Endodermal cell (in vitro differentiated cells): Measurements from ENCODE around the gene PHGDH. TPM values are rescaled to one million over a fixed set of nuclear protein-coding genes. Genes with fewer than 3 reads are reported as not detected.

Experiments used
- DNase-seq: peaks from one replicate; pipeline ENCODE4 v3.0.0-alpha.2; 2017
- H3K27ac ChIP-seq: 2 replicates; pipeline ENCODE4 v1.5.1; 2013; ENCODE audit warnings: mild to moderate bottlenecking, low read depth, low read length, moderate library complexity
- H3K27me3 ChIP-seq: 2 replicates; pipeline ENCODE4 v1.6.1; 2013; ENCODE audit warnings: mild to moderate bottlenecking, low read length, moderate library complexity; ENCODE audit not compliant: insufficient read depth, control insufficient read depth, poor library complexity, severe bottlenecking
- H3K36me3 ChIP-seq: 2 replicates; pipeline ENCODE4 v1.7.0; 2013; ENCODE audit warnings: mild to moderate bottlenecking, low read length, moderate library complexity; ENCODE audit not compliant: control insufficient read depth, insufficient read depth
- H3K4me1 ChIP-seq: one replicate; pipeline ENCODE4 v1.7.0; 2013; ENCODE audit warnings: low read length; ENCODE audit not compliant: control insufficient read depth, insufficient read depth
- H3K4me3 ChIP-seq: 2 replicates; pipeline ENCODE4 v1.5.1; 2013; ENCODE audit warnings: mild to moderate bottlenecking, low read length, moderate library complexity
- H3K9ac ChIP-seq: 2 replicates; pipeline ENCODE4 v1.6.1; 2013; ENCODE audit warnings: mild to moderate bottlenecking, low read length, moderate library complexity; ENCODE audit not compliant: poor library complexity, severe bottlenecking; ENCODE audit errors: extremely low read depth
- H3K9me3 ChIP-seq: 2 replicates; pipeline ENCODE4 v1.6.1; 2013; ENCODE audit warnings: mild to moderate bottlenecking, low read length, moderate library complexity; ENCODE audit not compliant: control insufficient read depth
- H3K27ac Mint-ChIP-seq: 2 replicates; pipeline ENCODE4 v1.8.0; 2020; ENCODE audit warnings: mixed read lengths
- H3K27me3 Mint-ChIP-seq: 2 replicates; pipeline ENCODE4 v1.8.0; 2021; ENCODE audit warnings: mild to moderate bottlenecking, mixed read lengths; ENCODE audit not compliant: insufficient read depth
- H3K36me3 Mint-ChIP-seq: 2 replicates; pipeline ENCODE4 v1.8.0; 2020; ENCODE audit warnings: low read depth, mixed read lengths
- H3K4me1 Mint-ChIP-seq: 2 replicates; pipeline ENCODE4 v1.8.0; 2020; ENCODE audit warnings: mixed read lengths
- H3K4me3 Mint-ChIP-seq: 2 replicates; pipeline ENCODE4 v1.8.0; 2020; ENCODE audit warnings: mild to moderate bottlenecking, moderate library complexity, mixed read lengths
- H3K9me3 Mint-ChIP-seq: 2 replicates; pipeline ENCODE4 v1.8.0; 2020; ENCODE audit warnings: mild to moderate bottlenecking, mixed read lengths
- WGBS, 2 experiments: methylation state at CpG; one replicate each; pipeline versions ENCODE4 v1.1.5 to v1.1.7; 2013; ENCODE audit warnings: missing lambda C conversion rate in 2 of 2, mixed read lengths in 1 of 2; ENCODE audit not compliant: insufficient coverage in 1 of 2, insufficient read length in 1 of 2; 5-methylcytosine and 5-hydroxymethylcytosine counted together
- total RNA-seq, 2 donors: library from RNA; stranded (reverse); fragmentation: NEBNext Ultra II Directional in 1 of 2; extraction: Animal tissue kit (Norgen Biotek cat#: 25700) in 1 of 2; gene quantifications; 2 replicates in 1 of 2; 3 replicates in 1 of 2; pipeline ENCODE4 v1.2.1, GENCODE V29; 2021
- TF ChIP-seq, protein P1 (sequence below): fragments of 200-600 bp; sonication (generic); conservative IDR thresholded peaks from 2 replicates; pipeline ENCODE4 v1.5.0; 2021; ENCODE audit warnings: antibody characterized with exemption, mild to moderate bottlenecking

Gene PHGDH
- total RNA-seq, 2 donors from 2014 or later = 156 to 176 TPM

DNA sequence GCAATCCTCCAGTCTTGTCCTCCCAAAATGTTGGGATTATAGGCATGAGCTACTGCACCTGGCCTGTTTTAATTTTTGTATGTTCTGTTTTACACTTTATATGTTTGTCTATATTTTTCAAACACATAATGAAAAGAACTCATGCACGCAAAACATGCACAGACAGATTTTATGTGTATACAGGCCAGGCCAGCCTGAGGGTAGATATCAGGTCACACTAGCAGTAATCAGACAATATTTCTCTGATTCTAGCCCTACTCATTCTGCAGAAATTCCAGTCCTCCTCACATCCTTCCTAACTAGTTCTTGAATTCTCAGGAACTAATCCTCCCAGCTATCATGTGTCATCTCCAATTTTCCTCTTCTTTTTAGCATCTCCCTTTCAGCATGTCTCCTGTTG is 27.8 kb upstream of the PHGDH start:
- H3K9me3 Mint-ChIP-seq = no peaks in the 10 kb centered on the region
- no peak overlapping the region for H3K27ac Mint-ChIP-seq
- H3K27me3 Mint-ChIP-seq = no peaks in the 10 kb centered on the region
- no peaks in the 10 kb centered on the region for H3K4me1 ChIP-seq
- no peak overlapping the region for H3K9ac ChIP-seq
- no peak overlapping the region for H3K27ac ChIP-seq
- TF ChIP-seq, protein P1, sequence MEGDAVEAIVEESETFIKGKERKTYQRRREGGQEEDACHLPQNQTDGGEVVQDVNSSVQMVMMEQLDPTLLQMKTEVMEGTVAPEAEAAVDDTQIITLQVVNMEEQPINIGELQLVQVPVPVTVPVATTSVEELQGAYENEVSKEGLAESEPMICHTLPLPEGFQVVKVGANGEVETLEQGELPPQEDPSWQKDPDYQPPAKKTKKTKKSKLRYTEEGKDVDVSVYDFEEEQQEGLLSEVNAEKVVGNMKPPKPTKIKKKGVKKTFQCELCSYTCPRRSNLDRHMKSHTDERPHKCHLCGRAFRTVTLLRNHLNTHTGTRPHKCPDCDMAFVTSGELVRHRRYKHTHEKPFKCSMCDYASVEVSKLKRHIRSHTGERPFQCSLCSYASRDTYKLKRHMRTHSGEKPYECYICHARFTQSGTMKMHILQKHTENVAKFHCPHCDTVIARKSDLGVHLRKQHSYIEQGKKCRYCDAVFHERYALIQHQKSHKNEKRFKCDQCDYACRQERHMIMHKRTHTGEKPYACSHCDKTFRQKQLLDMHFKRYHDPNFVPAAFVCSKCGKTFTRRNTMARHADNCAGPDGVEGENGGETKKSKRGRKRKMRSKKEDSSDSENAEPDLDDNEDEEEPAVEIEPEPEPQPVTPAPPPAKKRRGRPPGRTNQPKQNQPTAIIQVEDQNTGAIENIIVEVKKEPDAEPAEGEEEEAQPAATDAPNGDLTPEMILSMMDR = no peak
- no peaks in the 10 kb centered on the region for H3K9me3 ChIP-seq
- 93% methylated on average over 1 of the region's 1 CpG; no CpG with 5 or more reads in 1 of the 2 experiments for WGBS, 2 experiments
- H3K4me3 Mint-ChIP-seq = no peak overlapping the region
- no peak overlapping the region for H3K4me3 ChIP-seq
- peaks cover 30% of the 10 kb centered on the region for H3K4me1 Mint-ChIP-seq
- no peaks in the 10 kb centered on the region for H3K36me3 Mint-ChIP-seq
- DNase-seq = no peak
- H3K36me3 ChIP-seq = no peaks in the 10 kb centered on the region
- H3K27me3 ChIP-seq = no peaks in the 10 kb centered on the region

DNA sequence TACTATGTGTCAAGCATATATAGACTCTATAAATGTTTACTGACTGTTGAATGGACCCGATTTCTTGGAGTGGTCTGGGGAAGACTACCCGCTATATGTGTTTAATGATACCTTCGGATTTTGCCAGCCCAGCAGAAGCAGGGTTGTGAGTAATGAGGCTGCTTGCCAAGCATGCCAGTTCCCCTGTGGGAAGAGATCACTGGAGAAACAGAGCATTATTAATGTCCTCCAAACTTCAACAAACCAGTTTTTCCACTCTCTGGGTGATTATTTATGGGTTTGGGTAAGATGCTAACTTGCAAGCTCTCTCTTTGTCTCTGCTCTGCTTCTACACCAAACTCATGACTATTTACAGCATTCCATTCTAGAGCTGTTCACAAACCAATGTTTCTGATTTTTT is 25.1 kb upstream of the PHGDH start:
- WGBS, 2 experiments = 95% methylated on average over 3 of the region's 3 CpGs; no CpG with 5 or more reads in 1 of the 2 experiments
- H3K36me3 Mint-ChIP-seq = no peaks in the 10 kb centered on the region
- H3K9ac ChIP-seq = no peak overlapping the region
- H3K4me3 Mint-ChIP-seq = no peak overlapping the region
- H3K9me3 ChIP-seq = no peaks in the 10 kb centered on the region
- no peak overlapping the region for H3K27ac ChIP-seq
- H3K27ac Mint-ChIP-seq = peak overlapping the region; percentile 16
- H3K27me3 ChIP-seq = no peaks in the 10 kb centered on the region
- no peak for DNase-seq
- TF ChIP-seq, protein P1 = no peak
- H3K4me3 ChIP-seq = no peak overlapping the region
- H3K4me1 Mint-ChIP-seq = peaks cover 25% of the 10 kb centered on the region
- no peaks in the 10 kb centered on the region for H3K4me1 ChIP-seq
- H3K36me3 ChIP-seq = no peaks in the 10 kb centered on the region
- H3K27me3 Mint-ChIP-seq = no peaks in the 10 kb centered on the region
- H3K9me3 Mint-ChIP-seq = peaks cover 2% of the 10 kb centered on the region

DNA sequence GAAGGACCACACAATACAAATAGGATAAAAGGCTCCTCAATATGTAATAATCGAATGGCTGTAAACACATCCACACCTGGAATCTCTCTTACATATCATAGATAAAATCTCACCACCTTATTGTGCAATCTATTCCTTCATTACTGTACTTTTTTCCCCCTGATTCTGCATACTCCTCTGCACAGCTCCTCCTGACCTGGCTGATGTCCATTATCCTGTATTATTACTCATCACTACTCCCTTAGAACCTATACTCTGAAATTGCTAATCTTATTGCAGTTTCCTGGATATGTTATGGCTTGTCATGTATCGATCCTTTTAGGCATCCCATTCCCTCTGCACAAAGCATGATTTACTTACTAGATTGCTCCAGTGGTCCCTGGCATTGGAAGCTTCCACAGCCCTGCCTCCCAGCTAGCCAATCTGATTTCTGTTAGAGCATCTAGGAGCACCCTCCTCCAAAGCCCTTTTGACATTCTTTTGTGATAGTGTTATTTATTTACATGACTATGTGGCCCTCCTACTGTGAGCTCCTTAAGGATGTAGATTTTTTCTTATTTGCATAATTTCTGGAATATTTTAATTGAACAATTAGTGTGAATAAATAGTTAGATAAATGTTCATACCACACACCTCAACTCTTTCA is 24.2 kb upstream of the PHGDH start:
- H3K9ac ChIP-seq = no peak overlapping the region
- no peaks in the 10 kb centered on the region for H3K36me3 Mint-ChIP-seq
- no peaks in the 10 kb centered on the region for H3K36me3 ChIP-seq
- peak; percentile 68 for DNase-seq
- TF ChIP-seq, protein P1 = no peak
- H3K9me3 ChIP-seq = no peaks in the 10 kb centered on the region
- no peak overlapping the region for H3K27ac Mint-ChIP-seq
- H3K4me3 Mint-ChIP-seq = no peak overlapping the region
- no peaks in the 10 kb centered on the region for H3K4me1 ChIP-seq
- H3K4me1 Mint-ChIP-seq = peaks cover 25% of the 10 kb centered on the region
- peaks cover 9% of the 10 kb centered on the region for H3K9me3 Mint-ChIP-seq
- H3K27ac ChIP-seq = no peak overlapping the region
- WGBS, 2 experiments = 81 to 92% methylated on average over 2 of the region's 2 CpGs
- no peaks in the 10 kb centered on the region for H3K27me3 ChIP-seq
- H3K27me3 Mint-ChIP-seq = no peaks in the 10 kb centered on the region
- no peak overlapping the region for H3K4me3 ChIP-seq
